ENCODE data around the gene HMGCS1. TPM values are rescaled to one million over a fixed set of nuclear protein-coding genes. Genes with fewer than 3 reads are reported as not detected.

The HMGCS1 gene
- total and polyA plus RNA-seq, 2 of the 8 experiments (the other 6 are each of a cell fraction or from before 2014, with no cell fraction given) = 63.6 to 236 TPM

DNA sequence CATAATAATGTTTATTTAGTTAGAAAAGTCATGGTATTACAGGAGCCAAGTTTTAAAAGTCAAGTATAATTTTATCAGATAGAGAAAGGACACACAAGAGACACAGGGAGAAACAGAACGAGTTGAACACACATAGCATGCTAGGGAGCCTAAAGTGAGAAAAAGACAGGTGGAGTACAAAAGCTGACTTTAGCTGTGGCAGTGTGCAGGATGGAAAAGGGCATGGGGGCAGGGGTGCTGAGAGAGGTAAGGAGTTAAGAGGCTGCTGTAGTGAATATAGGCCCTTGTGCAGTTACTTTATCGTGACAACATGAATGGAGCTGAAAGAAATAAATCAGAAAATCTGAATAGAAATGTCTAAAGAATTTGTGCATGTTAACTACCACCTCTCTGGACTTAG is 18.0 kb downstream of the HMGCS1 start (continued):
- no peak for TF ChIP-seq SIX5 (IDR thresholded peaks at IDR 0.05; ENCODE audit: low read depth, low read length)
- TF ChIP-seq, protein P1, sequence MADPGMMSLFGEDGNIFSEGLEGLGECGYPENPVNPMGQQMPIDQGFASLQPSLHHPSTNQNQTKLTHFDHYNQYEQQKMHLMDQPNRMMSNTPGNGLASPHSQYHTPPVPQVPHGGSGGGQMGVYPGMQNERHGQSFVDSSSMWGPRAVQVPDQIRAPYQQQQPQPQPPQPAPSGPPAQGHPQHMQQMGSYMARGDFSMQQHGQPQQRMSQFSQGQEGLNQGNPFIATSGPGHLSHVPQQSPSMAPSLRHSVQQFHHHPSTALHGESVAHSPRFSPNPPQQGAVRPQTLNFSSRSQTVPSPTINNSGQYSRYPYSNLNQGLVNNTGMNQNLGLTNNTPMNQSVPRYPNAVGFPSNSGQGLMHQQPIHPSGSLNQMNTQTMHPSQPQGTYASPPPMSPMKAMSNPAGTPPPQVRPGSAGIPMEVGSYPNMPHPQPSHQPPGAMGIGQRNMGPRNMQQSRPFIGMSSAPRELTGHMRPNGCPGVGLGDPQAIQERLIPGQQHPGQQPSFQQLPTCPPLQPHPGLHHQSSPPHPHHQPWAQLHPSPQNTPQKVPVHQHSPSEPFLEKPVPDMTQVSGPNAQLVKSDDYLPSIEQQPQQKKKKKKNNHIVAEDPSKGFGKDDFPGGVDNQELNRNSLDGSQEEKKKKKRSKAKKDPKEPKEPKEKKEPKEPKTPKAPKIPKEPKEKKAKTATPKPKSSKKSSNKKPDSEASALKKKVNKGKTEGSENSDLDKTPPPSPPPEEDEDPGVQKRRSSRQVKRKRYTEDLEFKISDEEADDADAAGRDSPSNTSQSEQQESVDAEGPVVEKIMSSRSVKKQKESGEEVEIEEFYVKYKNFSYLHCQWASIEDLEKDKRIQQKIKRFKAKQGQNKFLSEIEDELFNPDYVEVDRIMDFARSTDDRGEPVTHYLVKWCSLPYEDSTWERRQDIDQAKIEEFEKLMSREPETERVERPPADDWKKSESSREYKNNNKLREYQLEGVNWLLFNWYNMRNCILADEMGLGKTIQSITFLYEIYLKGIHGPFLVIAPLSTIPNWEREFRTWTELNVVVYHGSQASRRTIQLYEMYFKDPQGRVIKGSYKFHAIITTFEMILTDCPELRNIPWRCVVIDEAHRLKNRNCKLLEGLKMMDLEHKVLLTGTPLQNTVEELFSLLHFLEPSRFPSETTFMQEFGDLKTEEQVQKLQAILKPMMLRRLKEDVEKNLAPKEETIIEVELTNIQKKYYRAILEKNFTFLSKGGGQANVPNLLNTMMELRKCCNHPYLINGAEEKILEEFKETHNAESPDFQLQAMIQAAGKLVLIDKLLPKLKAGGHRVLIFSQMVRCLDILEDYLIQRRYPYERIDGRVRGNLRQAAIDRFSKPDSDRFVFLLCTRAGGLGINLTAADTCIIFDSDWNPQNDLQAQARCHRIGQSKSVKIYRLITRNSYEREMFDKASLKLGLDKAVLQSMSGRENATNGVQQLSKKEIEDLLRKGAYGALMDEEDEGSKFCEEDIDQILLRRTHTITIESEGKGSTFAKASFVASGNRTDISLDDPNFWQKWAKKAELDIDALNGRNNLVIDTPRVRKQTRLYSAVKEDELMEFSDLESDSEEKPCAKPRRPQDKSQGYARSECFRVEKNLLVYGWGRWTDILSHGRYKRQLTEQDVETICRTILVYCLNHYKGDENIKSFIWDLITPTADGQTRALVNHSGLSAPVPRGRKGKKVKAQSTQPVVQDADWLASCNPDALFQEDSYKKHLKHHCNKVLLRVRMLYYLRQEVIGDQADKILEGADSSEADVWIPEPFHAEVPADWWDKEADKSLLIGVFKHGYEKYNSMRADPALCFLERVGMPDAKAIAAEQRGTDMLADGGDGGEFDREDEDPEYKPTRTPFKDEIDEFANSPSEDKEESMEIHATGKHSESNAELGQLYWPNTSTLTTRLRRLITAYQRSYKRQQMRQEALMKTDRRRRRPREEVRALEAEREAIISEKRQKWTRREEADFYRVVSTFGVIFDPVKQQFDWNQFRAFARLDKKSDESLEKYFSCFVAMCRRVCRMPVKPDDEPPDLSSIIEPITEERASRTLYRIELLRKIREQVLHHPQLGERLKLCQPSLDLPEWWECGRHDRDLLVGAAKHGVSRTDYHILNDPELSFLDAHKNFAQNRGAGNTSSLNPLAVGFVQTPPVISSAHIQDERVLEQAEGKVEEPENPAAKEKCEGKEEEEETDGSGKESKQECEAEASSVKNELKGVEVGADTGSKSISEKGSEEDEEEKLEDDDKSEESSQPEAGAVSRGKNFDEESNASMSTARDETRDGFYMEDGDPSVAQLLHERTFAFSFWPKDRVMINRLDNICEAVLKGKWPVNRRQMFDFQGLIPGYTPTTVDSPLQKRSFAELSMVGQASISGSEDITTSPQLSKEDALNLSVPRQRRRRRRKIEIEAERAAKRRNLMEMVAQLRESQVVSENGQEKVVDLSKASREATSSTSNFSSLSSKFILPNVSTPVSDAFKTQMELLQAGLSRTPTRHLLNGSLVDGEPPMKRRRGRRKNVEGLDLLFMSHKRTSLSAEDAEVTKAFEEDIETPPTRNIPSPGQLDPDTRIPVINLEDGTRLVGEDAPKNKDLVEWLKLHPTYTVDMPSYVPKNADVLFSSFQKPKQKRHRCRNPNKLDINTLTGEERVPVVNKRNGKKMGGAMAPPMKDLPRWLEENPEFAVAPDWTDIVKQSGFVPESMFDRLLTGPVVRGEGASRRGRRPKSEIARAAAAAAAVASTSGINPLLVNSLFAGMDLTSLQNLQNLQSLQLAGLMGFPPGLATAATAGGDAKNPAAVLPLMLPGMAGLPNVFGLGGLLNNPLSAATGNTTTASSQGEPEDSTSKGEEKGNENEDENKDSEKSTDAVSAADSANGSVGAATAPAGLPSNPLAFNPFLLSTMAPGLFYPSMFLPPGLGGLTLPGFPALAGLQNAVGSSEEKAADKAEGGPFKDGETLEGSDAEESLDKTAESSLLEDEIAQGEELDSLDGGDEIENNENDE (IDR thresholded peaks at IDR 0.05; ENCODE audit: insufficient replicate concordance, low read length) = no peak
- TF ChIP-seq, protein P2, sequence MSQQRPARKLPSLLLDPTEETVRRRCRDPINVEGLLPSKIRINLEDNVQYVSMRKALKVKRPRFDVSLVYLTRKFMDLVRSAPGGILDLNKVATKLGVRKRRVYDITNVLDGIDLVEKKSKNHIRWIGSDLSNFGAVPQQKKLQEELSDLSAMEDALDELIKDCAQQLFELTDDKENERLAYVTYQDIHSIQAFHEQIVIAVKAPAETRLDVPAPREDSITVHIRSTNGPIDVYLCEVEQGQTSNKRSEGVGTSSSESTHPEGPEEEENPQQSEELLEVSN (IDR thresholded peaks at IDR 0.05) = no peak

Data from H1 (cell line).